HTERT RPE-1 (cell line): ENCODE results near the gene USP9Y.
"Not testable (repeated sequence)": the region's sequence is repeated elsewhere in the genome, so short reads cannot be mapped to it uniquely, and the experiment has no call there.

Experiments
- in situ Hi-C: fragments of 300-500 bp; cut with MboI; formaldehyde crosslinking; loops from 4 replicates; pipeline ENCODE4 v1.14.3; 2020; ENCODE audit warnings: low sequenced_read_pairs

Gene USP9Y

GRCh38 chrY:12701181-12701695, at the start of gene USP9Y:
TSS of gene USP9Y (plus strand) at chrY:12701231. CDS start at chrY:12709448, 8,217 bp downstream.
- in situ Hi-C loops: no loop called here

GRCh38 chrY:12651621-12652036, 49.4 kb upstream of the USP9Y start:
- in situ Hi-C loops: no loop called here

DNA sequence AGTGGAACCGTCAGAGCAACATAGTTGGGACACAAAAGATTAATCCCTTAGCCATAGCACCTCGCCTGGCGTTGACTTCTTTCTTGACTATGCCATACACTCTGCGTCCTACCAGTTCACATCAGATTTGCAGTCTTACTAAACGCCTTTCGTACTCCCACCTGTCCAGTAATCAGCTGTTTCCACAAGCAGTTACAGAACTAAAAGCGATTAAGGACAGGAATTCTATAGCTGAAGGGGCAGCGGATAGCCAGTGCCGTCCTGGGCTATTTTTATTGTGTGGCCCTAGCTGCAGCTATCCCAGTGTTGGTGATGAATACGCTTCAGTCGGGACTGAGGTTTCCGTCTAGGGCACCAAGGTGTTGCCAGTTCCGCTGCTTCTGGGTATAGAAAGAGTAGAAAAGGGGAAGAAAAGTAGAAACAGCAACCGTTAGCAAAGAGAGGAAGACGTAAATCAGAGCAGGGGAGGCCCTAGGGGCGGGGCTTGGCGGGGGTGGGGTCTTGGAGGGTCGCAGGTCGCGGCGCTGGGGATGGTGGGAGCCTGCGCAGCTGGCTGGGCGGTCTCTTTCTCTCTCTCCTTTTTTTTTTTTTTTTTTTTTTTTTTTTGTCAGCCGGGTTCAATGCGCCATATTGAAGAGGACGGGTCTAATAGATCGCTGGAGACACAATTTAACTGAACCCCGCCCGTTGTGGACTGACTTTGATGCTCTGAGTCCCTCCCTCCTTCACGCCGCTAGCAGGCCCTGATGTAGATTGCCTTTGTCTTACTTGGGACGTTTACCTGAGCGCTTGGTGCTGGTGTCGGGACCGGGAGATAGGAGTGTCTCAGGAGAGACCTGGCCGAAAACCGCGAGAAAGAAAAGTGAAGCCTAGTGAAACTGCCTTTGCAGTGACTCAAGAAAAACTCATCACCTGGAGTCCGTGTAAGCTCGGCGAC, 39.0 kb upstream of the USP9Y start:
- in situ Hi-C loops: no loop called here

DNA sequence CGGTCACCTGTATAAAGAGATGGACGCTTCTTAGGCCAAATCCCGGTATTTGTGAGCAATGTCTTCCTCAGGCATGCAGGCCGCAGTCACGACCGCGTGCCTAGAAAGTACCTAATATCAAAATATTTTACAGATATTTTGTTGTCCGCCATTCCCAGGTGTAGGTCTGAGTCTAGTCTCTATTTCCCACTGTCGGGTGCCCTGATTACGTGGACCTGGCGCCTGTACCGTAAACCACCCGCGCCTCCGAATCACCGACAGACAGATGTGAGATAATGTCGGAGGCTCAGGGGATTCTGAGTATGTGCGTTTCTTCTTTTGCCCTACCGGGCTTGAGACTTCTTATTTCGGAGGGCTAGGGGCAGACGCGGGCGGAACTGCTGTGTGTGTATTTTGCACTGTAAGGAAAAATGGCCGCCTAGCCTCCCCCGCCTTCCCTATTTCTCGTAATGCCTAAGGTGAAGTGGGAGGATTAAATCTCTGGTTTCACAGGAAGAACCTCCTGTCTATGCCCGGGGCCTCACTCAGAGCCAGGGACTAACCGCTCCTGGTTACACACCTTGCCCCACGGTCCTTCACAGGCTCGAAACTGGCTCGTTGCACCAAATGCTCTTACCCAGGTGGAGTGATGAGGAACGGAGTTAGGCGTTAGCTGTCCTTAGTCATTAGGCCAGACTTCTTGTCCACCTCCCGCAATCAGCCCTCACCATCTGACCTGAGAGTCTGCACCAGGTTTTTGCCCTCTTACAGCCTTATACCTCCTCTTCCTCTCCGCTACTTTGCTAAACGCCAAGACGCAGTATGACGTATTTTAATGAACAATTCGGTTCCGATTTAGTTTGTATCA, 38.1 kb upstream of the USP9Y start:
- in situ Hi-C loops: no loop called here

- in situ Hi-C loops: not testable (repeated sequence)
These were observed 37.2 kb upstream of the USP9Y start for GRCh38 chrY:12663845-12664244.

GRCh38 chrY:12678111-12678510, 22.9 kb upstream of the USP9Y start:
- in situ Hi-C loops: no loop called here

GRCh38 chrY:12681535-12681934, 19.5 kb upstream of the USP9Y start:
- in situ Hi-C loops: no loop called here

- in situ Hi-C loops: no loop called here
These were observed 12.7 kb upstream of the USP9Y start for GRCh38 chrY:12688337-12688736.

GRCh38 chrY:12700087-12700486, 944 bp upstream of the USP9Y start:
- in situ Hi-C loops: no loop called here

DNA sequence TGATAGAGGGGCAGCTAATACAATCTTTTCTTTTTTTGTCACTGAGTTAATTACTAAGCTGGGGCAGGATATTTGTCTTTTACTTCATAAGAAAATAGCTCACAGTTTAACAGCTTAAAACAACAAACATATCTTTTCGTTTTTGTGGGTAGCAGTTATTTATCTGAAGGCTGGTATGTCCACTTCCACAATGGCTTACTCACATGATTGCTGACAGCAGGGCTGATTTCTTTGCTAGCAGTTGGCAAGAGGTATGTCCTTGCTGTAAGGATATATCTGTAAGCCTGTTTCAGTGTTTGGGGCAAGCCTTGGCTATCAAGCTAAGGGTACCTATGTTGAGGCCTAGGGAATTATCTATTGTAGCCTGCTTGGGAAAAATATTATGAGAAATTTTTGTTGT, 1.1 kb downstream of the USP9Y start:
- in situ Hi-C loops: no loop called here

DNA sequence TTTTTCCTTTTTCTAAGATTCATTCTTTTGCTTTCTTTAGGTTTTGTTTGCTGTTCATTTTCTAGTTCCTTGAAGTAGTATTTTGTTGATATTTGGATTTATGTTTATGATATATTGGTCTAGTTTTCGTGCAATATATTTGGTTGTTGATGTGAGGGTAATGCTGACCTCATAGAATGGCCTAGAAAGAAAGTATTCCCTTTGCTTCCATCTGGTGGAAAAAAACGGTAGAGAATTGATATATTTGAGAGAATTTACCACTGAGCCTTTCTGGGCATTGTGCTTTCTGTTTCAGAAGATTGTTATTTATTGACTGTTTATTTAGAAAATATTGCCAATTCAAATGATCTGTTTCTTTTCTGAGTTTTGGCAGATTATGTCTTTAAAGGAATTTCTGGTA, 9.4 kb downstream of the USP9Y start:
- in situ Hi-C loops: no loop called here

DNA sequence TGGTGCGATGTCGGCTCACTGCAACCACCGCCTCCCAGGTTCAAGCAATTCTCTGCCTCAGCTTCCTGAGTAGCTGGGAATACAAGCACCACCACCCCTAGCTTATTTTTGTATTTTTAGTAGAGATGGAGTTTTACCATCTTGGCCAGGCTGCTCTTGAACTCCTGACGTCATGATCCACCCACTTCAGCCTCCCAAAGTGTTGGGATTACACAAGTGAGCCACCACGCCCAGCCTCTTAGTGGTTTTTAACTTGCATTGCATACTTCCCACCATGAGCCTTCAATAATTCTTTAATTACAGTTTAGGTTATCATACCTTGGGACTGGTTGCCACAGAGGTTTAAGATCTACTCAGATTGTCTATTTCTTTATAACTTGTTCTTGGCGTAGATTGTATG, 14.3 kb downstream of the USP9Y start:
- in situ Hi-C loops: no loop called here

GRCh38 chrY:12729746-12730145, 28.7 kb downstream of the USP9Y start:
- in situ Hi-C loops: no loop called here

DNA sequence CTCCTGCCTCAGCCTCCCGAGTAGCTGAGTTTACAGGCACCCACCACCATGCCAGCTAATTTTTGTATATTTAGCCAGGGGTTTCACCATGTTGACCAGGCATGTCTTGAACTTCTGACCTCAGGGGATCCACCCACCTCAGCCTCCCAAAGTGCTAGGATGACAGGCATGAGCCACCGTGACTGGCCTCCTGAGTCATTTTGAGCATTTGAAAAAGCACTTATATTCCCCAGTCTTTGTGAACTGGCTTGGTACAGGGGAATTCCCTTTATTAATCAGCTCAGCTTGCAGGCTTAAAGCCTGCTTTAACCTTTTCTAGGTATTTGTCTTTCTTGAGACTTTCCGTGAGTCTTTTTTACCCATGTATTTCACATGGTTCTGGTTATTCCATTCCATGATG, 32.6 kb downstream of the USP9Y start:
- in situ Hi-C loops: no loop called here

GRCh38 chrY:12734051-12734450, 33.0 kb downstream of the USP9Y start:
- in situ Hi-C loops: no loop called here

- in situ Hi-C loops: no loop called here
These were observed 40.4 kb downstream of the USP9Y start for GRCh38 chrY:12741414-12741813.

- in situ Hi-C loops: no loop called here
These were observed 41.7 kb downstream of the USP9Y start for GRCh38 chrY:12742725-12743124.

DNA sequence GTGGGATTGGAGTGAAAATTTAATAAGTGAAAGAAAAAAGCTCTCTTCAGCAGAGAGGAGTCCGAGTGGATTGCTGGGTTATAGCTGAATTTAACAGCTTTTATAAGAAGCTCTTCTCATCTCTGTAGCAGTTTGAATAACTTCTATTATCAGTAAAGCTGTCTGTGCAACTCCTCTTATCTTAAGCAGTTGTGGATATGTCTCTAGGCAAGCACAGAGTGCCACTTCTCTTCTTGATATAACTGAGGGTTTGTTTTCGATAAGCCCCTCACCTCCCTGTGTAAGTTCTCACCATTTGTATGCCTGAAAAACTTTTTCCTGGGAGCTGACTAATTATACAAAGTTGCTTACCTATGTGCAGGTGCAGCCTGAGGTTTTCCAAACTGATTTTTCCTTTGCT, 43.1 kb downstream of the USP9Y start:
- in situ Hi-C loops: no loop called here

DNA sequence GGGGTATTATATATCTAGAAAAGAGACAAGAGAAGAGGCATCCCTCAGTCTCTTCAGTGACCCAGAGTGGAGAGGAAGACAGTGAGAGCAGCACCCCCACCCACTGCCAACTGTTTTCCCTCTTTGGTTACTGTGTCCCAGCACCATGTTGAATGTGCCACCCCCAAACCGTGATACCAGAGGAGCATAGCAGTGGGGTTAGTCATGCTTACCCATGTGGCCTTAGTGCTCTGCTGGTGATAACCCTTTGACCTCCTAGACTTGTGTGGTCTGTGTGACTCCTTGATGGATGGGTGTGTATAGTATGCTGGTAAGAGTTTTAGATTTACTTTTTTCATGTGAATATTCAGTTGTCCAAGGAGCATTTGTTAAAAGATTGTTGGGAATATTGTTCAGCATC, 48.3 kb downstream of the USP9Y start:
- in situ Hi-C loops: no loop called here

DNA sequence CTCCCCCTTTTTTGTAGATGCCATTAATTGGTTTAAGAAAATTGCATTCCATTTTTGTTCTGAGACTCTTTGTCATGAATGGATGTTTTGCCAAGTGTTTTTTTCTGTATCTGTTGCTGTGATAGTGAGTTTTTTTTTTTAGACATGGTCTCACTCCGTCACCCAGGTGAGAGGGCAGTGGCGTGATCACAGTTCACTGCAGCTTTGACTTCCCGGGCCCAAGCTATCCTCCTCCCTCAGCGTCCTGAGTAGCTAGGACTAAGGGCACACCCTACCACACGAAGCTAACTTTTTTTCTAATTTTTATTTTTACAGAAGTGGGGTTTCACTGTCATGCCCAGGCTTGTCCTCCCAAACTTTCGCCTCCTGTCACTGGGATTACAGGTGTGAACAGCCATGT, 51.8 kb downstream of the USP9Y start:
- in situ Hi-C loops: no loop called here

DNA sequence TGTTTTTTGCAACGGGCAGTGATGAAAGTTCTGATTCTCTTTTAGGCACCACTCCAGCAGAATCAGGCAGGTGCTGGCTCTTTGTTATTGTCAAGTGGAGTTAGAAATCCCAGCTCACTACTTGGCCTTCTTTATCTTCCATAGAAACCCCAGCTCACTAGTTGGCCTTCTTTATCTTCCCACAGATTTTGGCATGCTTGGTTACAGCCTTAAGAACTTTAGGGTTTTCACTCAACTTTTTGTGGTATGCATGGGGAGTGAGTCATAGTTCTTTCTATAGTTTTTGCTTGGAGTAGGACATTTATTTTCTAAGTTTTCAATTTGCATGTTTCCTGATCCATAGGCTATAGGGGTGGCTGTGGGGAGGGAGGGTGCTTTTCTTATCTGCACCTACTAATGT, 55.0 kb downstream of the USP9Y start:
- in situ Hi-C loops: no loop called here

DNA sequence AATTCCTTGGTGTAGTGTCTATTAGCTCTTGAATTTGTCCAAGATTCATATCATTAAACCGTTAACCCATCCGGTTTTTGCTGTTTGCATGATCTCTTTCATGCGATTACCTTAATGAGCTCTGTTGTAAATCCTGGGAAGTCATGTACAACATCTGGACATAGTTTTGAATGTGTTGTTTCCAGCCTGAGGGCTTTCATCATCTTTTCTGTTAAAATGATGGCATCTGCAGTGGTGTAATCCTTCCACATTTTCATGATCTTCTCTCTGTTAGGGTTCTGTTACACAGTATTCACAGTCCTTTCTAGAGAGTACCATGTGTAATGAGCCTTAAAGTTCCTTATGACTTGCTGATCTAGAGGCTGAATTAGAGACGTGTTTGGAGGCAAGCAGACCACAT, 64.9 kb downstream of the USP9Y start:
- in situ Hi-C loops: no loop called here
